GM18873 (cell line): ENCODE data around the gene HDAC4.

Source experiments
- ATAC-seq: cut with Tn5 transposase; IDR thresholded peaks from one replicate; pipeline ENCODE4 v1.9.1; 2021; ENCODE audit warnings: mild to moderate bottlenecking, moderate library complexity, moderate number of reproducible peaks; ENCODE audit not compliant: unreplicated experiment, low FRiP score

HDAC4 gene

DNA sequence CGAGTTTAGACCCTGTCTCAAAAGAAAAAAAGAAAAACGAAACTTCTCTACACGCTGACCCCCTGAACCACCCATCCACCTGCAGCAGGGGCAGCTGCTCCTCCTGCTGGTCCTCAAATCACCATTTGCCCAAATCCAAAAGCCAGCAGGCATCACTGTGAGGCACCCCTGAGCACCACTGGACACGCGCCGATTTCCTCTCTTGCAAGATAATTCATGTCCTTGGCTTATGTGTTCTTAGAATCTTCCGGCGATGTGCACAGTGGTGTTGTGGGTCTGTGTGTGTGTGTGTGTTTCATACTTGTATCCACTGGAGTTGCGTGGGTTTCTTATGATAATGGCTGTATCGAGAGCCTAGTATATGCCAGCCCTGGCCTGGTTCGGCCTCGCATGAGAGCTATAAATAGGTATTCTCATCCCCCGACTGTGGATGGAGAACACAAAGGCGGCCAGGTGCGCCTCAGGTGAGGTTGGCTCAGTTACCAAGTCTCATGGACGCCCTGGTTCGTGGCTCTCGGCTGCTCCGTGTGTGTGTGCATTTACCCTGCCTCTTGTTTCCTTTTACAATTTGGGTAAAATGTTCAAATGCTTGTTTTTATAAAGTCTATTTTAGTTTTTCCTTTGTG lies 235.5 kb downstream of the HDAC4 start:
- no peak for ATAC-seq

DNA sequence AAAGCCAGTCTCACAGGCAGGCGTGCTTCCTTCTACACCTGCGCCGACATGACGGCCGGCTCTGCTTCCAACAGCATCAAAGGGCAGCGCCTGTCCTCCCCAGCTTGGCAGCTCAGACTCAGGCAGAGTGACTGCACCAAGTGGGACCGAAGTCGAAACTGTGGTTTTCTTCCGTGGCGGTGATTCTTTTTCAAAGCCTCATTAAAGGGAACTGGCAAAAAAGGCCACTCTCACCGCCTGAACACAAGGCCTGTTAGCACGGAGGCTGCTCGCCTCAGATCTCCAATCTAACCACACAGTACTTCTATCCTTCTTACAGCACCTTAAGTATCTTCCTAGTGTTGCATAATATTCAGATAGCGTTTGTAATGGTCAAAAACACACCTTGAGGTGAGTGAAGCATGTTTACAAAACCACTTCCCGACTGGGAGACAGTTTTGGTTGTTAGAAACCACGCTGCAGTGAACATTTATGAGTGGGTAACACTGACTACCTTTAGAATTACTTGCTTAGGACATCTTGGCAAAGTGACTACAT lies 236.4 kb downstream of the HDAC4 start:
- no peak for ATAC-seq

DNA sequence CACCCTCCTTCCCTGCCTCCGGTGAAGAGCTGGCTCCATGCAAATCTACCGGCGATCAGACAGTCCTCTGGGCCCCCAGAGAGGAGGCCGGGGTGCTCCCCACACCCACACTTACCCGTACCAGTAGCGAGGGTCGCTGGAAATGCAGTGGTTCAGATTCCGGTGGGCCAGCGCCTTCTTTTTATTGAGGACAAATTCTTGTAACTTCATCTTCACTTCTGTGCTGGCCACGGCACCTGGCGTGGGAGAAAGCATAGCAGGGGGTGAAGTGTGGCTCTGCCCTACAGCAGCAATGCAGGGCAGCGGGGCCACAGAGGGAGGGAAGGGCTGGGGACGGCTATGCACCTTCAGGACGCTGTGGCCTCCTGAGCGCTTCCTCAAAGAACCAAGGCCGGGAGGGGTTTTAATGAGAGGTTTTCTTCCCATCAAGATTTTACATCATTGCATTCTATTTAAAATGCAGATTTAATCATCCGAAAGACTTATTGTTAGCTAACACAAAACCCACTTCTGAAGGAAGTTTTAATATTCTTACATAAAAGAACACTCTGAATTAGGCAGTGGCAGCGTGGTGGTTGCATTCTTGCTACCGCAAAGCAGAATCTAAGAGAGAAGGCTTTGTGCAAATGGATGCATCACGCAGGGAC lies 237.0 kb downstream of the HDAC4 start:
- ATAC-seq: no peak

DNA sequence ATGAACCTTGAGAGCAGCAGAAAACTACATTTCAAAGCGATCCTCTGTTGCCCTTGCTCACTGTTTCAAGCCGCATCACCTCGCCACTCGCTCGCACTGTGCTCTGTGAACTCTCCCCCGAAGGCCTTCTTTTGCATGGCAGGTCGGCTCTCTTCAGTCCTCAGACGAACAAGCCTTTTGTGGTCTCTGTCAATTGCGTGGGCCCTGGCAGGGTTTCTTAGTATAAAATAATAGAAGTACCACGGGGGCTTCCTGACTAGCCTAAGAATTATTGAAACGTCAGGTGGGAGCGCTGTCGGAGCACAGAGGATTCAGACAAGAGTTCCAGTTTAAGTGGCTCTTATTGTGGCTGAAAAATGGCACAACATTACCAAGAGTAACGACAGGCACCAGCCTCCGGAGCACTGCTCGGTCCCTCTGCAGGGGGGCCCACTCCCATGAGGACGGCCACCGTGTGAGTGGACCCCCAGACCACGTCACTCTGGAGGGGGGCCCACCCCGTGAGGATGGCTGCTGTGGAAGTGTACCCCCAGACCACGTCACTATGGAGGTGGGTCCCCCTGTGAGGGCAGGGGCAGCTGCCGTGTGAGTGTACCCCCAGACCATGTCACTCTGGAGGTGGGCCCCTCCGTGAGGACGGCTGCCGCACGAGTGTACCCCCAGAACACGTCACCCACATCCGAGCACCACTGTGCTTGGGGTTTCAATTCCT lies 237.7 kb downstream of the HDAC4 start:
- no peak for ATAC-seq

DNA sequence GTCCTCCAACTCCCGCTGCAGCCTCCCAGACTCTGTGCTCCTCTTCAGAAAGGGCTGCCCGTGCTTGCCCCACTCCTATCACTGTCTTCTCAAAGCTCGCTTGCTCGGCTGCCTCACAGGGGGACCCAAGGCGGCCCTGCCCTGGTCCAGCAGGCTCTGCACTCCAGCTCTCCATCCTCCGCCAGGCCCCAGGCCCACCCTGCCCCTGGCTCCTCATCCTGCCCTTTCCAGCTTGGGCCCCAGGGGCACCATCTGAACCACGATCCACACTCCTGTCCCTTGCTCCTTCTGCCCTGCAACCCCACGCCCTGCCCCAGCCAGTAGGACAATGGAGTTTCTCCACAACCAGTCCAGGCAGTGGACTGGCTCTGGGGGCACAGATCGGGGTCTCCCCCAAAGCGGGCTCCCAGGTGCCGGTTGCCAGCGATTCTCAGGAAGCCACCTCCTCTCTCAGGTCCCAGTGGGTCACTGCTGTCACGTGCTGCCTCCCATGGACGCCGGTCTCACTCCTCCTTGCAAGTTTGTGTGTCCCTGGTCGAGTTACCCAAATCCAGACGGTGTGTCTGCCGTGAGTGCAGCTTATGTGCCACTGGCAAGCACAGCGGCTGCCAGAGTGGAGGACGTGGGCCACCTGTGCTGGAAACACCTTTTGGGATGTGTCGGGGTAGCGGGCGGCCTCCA lies 238.5 kb downstream of the HDAC4 start:
- ATAC-seq: no peak

DNA sequence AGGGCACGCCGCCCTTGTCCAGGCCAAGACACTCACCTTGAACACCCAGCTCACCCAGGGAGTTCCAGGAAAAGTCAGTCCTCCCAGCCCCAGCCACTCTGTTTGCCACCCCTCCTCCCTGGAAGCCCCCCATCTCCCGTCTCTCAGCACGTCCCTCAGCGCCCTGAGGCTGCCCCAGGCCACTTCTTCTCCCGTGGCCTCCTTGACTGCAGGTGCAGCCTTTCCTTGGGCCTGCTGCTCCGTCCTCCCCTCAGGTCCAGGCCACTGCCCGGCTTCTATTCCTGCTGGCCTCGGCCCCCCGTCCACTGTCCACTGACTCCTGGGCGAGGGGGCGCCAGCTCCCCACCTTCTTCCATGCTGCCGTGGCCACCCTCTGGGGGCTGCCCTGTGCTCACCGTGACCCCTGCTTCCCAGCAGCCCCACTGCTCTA lies 239.1 kb downstream of the HDAC4 start:
- no peak for ATAC-seq

DNA sequence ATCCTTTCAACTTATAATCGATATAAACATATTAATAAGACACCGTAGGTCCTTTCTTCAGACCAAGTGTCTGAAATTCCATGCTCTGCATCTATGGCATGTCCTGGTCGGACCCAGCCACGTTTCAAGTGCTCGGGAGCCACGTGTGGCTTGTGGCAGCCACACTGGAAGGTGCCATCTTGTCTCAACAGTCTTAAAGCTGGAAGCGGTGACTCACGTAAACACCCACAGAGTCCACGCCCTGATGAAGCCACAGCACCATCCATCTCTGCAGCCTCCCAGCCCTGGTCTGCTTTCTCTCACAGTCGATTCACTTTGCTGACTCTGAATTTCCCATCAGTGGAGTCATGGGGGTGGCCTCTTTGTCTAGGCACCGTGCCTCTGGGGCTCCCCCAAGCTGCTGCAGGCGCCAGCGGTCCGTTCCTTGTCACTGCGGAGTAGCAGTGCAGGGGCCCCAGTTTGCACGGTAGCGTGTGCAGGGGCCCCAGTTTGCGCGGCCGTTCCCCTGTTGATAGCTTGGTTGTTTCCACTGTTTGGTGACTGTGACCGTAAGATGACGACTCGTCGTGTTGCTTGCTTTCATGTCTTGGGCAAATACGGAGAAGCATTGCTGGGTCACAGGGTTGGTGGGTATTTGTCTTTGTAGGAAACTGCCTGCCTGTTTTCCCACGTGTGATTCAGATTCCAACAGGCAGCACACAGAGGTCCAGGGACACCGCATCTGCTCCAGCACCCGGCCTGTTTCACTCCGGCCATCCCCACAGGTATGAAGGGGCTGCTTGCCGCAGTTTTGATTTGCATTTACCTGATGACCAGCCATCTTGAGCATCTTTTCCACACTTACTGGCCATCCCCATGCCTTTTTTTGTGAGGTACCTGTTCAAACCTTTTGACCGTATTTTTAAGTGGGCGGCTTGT lies 240.3 kb downstream of the HDAC4 start:
- ATAC-seq: no peak

DNA sequence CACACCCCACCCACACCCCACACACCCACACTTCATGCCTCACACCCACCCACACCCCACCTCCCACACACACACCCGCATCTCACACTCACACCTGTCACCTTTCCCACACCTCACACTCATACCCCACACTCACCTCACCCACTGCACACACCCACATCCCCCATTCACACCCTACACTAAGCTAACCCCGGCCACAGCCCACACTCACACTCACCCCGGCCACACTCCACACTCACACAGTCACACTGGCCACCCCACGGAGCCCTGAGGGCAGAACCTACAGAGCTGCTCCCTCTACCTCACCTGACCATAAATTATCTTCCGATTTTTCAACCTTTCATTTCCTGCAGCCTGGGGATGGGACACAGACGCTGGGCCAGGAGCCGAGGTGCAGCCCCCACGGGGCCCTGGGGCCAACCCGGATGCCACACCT lies 241.3 kb downstream of the HDAC4 start:
- ATAC-seq: no peak

DNA sequence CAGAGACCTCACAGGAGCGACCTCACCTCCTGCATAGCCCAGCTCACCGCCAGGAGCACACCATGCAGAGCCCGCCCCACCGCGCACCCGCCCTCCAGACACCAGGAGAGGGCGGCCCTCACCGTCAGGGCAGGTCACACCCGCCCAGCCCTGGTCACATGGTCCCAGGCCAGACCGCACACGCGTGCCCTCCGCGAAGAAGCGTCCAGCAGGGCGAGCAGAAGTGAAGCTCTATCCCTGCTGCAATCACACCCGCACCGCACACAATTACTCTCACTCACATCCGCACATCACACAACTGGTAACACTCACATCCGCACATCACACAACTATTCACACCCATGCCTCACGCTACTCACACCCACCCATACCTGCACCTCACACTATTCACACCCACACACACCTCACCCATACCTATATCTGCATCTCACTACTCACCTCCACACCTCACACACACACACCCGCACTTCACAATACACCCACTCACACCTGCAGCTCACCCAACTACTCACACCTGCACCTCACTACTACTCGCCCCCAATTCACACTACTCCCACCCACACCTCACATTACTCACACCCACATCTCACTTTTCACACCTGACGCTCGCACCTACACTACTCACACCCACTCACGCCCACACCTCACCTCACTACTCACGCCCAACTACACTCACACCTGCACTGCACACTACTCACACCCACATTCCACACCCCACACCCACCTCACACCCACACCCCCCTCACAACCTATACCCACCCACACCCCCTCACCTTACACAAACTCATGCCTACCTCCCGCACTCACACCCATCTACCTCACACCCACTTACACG lies 242.0 kb downstream of the HDAC4 start:
- ATAC-seq: no peak

DNA sequence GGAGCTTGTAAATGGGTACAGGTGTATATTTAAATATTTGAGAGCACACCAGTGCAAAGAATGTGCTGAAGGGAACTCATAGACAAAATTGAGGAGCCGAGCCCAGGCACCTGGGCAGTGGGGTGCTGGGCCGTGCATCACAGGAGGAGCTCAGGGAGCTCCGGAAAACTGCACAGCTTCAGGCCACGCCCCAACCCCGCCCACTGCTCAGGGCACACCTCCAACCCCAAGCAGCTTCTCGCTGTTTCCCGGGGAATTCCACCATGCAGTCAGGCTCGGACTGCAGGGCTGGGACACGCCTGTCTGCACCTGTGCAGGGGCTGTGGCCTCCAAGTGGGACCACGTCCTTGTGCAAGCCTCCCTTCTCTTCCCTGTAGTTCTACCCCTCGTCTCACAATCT lies 243.0 kb downstream of the HDAC4 start:
- no peak for ATAC-seq

DNA sequence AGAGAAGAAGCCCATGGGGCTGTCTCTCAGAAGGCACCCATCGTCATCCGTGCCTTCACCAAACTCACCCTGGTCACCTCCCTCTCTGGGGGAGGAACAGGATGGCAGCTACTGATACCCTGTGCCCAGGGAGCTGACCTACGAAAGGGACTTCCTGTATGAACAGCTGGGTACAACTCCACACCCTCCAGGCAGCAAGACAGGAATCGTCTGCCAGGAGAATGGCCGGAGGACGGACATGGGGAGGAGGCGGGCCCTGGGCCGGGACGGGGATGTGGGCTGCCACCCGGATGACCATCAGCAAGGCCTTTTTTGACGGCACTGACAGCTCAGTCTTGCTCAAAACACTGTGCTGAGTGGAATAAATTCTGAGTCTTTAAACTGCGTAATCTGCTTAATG lies 243.6 kb downstream of the HDAC4 start:
- ATAC-seq: no peak

DNA sequence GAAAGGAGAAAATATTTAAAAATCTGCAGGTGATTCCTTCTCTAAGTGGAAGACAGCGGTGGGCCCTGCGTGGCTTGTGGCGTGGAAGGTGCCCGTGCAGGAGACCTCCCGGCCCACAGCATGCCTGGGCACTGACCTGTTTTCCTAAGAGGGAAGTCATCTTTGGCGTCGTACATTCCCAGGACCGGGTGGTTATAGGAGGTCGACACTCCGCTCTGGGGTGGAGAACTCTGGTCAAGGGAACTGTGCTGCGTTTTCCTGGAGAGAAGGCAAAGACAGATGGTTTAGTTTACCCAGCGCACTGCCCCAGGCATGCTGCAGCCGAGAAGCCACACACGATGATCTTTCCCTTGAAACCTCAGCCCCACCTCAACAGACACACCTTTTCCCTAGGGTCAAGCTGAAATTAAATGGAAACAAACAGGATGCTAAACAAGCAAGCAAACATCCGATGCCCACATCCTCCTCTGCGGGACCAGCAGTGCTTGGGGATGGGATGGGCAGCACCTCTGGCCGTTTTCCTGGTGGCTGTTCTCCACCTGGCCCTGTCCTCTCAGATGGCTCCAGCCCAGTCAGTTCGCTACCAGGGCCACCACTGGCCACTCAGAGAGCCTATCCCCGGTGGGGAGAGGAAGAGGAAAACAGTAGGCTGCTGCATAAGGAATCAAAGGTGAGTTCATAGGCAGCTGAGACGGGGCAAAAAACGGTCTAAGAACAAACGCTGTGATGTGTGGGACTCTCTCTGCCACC lies 244.1 kb downstream of the HDAC4 start:
- ATAC-seq: no peak

DNA sequence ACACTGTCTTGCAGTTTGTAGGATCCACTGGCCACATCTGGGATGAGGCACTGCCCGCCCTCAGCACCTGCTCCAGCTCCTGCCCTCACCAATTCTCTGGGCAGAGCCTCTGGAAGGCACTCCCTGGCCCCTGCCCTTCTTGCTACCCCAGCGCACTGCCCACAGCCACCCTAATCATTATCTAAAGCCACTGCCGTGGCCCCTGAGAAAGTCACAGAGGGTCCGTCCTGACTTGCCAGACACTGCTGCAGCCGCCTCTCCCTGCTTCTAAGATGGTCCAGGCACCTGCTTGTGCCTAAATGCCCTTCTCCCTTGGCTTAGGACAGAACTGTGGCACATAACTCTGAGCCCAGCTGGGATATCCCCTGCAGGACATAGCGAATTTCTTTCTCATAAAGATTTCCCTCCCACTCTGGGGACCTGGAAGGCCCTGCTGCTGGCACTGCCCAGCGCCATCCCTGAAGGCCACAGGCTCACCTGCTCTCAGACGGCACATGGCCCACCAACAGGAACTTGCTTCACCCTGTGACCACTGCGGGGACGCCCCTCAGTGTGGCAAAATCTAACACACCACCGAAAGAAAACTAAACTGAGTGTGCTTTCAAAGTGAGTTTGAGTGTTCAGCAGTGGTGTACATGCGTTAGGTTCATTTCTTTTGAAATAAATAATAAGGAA lies 244.9 kb downstream of the HDAC4 start:
- no peak for ATAC-seq

DNA sequence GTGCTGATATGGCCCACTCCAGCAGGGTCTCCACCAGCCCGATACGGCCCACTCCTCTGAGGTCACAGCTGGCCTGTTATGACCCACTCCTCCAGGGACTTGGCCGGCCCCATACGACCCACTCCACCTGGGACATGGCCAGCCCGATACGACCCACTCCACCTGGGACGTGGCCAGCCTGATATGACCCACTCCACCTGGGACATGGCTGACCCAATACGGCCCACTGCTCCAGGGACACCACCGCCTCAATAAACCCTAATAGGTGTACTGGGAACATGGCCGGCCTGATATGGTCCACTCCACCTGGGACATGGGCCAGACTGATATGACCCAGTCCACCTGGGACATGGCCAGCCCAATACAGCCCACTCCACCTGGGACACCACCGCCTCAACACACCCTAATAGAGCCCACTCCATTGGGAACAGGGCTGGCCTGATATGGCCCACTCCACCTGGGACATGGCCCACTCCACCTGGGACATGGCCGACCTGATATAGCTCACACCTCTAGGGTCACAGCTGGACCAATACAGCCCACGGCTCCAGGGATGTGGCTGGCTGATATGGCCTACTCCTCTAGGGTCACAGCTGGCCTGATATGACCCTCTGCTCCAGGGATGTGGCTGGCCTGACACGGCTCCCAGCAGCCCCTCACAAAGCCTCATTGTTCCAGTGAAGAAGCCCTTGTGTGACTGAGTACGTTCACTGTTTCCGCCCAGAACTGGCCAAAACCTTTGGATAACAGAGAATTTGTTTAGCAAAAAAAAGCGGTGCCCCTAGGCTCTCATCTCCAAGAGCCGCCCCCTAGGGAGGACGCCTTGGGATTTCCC lies 245.6 kb downstream of the HDAC4 start:
- ATAC-seq: no peak

DNA sequence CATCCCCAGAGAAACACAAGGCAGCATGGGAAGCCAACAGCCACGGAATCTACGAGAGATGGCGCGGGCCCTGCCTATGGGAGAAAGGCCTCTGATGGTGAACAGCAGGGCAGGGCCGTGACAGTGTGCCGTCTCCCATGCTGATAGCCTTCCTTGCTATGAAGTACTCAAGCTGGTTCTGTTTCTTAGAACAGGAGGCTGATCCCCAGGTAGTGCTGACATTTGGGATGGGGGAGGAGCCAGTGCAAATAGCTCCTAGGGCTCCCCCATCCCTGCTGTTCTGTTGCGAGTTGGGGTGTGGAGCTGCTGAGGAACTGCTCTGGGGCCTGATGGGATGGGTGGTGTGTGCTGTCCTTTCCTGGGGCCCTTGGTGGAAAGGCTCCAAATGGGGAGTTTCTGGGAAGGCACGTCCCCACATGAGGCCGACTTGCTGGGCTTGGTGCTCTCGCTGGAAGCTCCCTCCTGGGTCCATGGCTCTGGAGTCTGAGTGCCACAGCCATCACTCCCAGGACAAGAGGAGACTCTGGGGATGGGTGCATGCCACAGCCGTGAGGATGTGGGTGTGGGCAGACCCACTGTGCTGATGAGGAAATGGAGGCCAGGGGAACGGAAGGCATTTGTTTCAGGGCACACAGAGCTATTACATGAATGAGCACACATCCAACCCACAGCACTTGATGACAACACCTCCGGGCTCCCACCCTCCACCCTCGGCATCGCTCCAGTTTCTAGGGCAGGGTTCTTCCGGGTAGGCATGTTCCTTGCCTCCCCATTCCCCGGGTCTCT lies 246.8 kb downstream of the HDAC4 start:
- ATAC-seq: no peak

DNA sequence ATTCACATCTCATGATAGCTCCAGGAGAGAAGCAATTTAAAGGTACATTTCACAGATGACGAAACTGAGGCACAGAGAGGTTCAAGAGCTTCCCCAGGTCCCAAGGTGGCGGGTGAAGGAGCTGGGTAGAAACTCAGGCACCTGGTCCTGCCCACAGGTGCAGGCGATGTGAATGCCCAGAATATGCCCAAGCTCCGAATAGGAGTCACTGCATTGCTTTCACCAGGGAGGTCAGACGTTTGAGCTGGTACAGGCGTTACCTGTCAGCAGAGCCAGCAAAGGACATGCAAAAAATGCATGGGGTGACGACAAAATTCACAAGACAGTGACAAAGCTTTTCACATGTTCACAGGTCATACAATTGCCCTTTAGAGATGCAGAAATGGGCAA lies 247.9 kb downstream of the HDAC4 start:
- ATAC-seq: no peak
